HepG2 (cell line): ENCODE data around the gene WDR91. TPM values are rescaled to one million over a fixed set of nuclear protein-coding genes. Genes with fewer than 3 reads are reported as not detected.

ENCODE experiments used
- AKNA ChIP-seq: sonication (generic); formaldehyde crosslinking; IDR thresholded peaks from 2 replicates; pipeline ENCODE4 v1.4.0; 2020; ENCODE audit warnings: missing genetic modification reagents, borderline replicate concordance
- ATF7 ChIP-seq, 2 experiments: fragments of 450-650 bp in 1 of 2; sonication (generic) in 1 of 2; formaldehyde crosslinking in 1 of 2; IDR thresholded peaks; 2 replicates each; pipeline versions ENCODE4 v1.4.0 to v1.6.1; 2016 to 2020; ENCODE audit warnings: antibody characterized with exemption in 1 of 2, mild to moderate bottlenecking in 1 of 2, missing genetic modification reagents in 1 of 2
- CENPX ChIP-seq: sonication (generic); formaldehyde crosslinking; IDR thresholded peaks from 2 replicates; pipeline ENCODE4 v1.9.0; 2021; ENCODE audit warnings: mild to moderate bottlenecking, missing genetic modification reagents, moderate library complexity
- GLI4 ChIP-seq: sonication (generic); formaldehyde crosslinking; IDR thresholded peaks from 2 replicates; pipeline ENCODE4 v1.5.1; 2020; ENCODE audit warnings: missing genetic modification reagents, mild to moderate bottlenecking, moderate library complexity, borderline replicate concordance
- HDAC6 ChIP-seq: fragments of 200-600 bp; sonication (generic); IDR thresholded peaks from 2 replicates; pipeline ENCODE4 v1.7.0; 2017; ENCODE audit warnings: mild to moderate bottlenecking, antibody characterized with exemption, low read length, low read depth
- IRF2 ChIP-seq: IDR thresholded peaks from 2 replicates; pipeline ENCODE4 v1.6.1; 2018; ENCODE audit warnings: missing genetic modification reagents, missing compliant biosample characterization
- MBD4 ChIP-seq: IDR thresholded peaks from 2 replicates; pipeline ENCODE4 v1.6.1; 2012; ENCODE audit warnings: low read length, inconsistent platforms, borderline replicate concordance
- MTF1 ChIP-seq: sonication (generic); formaldehyde crosslinking; IDR thresholded peaks from 2 replicates; pipeline ENCODE4 v1.5.0; 2020; ENCODE audit warnings: missing genetic modification reagents
- NFE2L1 ChIP-seq: sonication (generic); formaldehyde crosslinking; IDR thresholded peaks from 2 replicates; pipeline ENCODE4 v1.4.0; 2020; ENCODE audit warnings: missing genetic modification reagents, mild to moderate bottlenecking, borderline replicate concordance
- RAD21 ChIP-seq: fragments of 450-650 bp; formaldehyde crosslinking; IDR thresholded peaks from 2 replicates; pipeline ENCODE4 v1.5.0; 2020; ENCODE audit warnings: mild to moderate bottlenecking
- SIN3B ChIP-seq: fragments of 150-350 bp; IDR thresholded peaks from 2 replicates; pipeline ENCODE4 v1.6.1; 2014; ENCODE audit warnings: low read length
- SUZ12 ChIP-seq: fragments of 150-350 bp; IDR thresholded peaks from 2 replicates; pipeline ENCODE4 v1.6.1; 2014; ENCODE audit warnings: low read depth, low read length
- SYNCRIP ChIP-seq: fragments of 200-400 bp; formaldehyde crosslinking; IDR thresholded peaks from 2 replicates; pipeline ENCODE4 v1.6.1; 2018; ENCODE audit warnings: mild to moderate bottlenecking, low read depth, low read length; ENCODE audit not compliant: insufficient read depth
- TAF15 ChIP-seq: fragments of 200-400 bp; formaldehyde crosslinking; IDR thresholded peaks from one replicate; pipeline ENCODE4 v1.6.1; 2018; ENCODE audit warnings: mild to moderate bottlenecking, low read depth, low read length; ENCODE audit not compliant: poor library complexity, severe bottlenecking
- TBL1XR1 ChIP-seq: fragments of 150-350 bp; IDR thresholded peaks from 2 replicates; pipeline ENCODE4 v1.6.1; 2014; ENCODE audit warnings: borderline replicate concordance, low read length; ENCODE audit not compliant: partially characterized antibody
- THAP7 ChIP-seq: sonication (generic); formaldehyde crosslinking; IDR thresholded peaks from 2 replicates; pipeline ENCODE4 v1.8.1; 2023; ENCODE audit warnings: mild to moderate bottlenecking, missing genetic modification reagents
- ZBTB10 ChIP-seq: sonication (generic); formaldehyde crosslinking; IDR thresholded peaks from 2 replicates; pipeline ENCODE4 v1.4.0; 2020; ENCODE audit warnings: missing genetic modification reagents, borderline replicate concordance
- ZNF800 ChIP-seq: sonication (generic); formaldehyde crosslinking; IDR thresholded peaks from 2 replicates; pipeline ENCODE4 v1.4.0; 2020; ENCODE audit warnings: missing genetic modification reagents
- polyA plus RNA-seq, 8 experiments: library from polyadenylated mRNA; depleted of rRNA in 3 of 8; stranded (reverse) in 7 of 8; unstranded in 1 of 8; fragments of >200 nt; fragmentation: Illumina TruSeq in 4 of 8; extraction: Trizol in 4 of 8; gene quantifications; 2 replicates each; pipeline versions ENCODE4 v1.2.1 to v1.2.3, GENCODE V29; 2011 to 2016; ENCODE audit warnings: low read depth in 4 of 8, missing spikeins in 1 of 8, mixed read lengths in 1 of 8; ENCODE audit not compliant: insufficient read depth in 1 of 8
- total RNA-seq, 5 experiments: library from RNA; depleted of rRNA; stranded (reverse); fragments of >200 nt; fragmentation: Illumina TruSeq; extraction: Trizol; gene quantifications; 2 replicates each; pipeline ENCODE4 v1.2.3, GENCODE V29; 2016; ENCODE audit warnings: low read depth in 1 of 5

The WDR91 gene
- total and polyA plus RNA-seq, 2 of the 13 experiments (the other 11 are each of a cell fraction or from before 2014, with no cell fraction given) = 11.6 to 12.1 TPM

GRCh38 chr7:135170274-135170997, 40.9 kb downstream of the WDR91 start, which contains the start of gene CYREN (continued):
- no peak; the same call in 1 of the 2 replicates for TF ChIP-seq AKNA
- no peak for TF ChIP-seq CENPX (CRISPR knock-in tag)
- peak; percentile 34 for TF ChIP-seq TBL1XR1
- TF ChIP-seq RAD21 (CRISPR knock-in tag) = peak; percentile 95
- peak; percentile 76 for TF ChIP-seq ZNF800 (CRISPR knock-in tag)
- peak; percentile 68; the same call in 1 of the 2 replicates for TF ChIP-seq THAP7
- peak; percentile 20; the same call in 1 of the 2 replicates for TF ChIP-seq ZBTB10 (CRISPR knock-in tag)
- no peak for TF ChIP-seq SUZ12
- TF ChIP-seq IRF2 (CRISPR knock-in tag) = peak; percentile 65
- no peak for TF ChIP-seq TAF15
- no peak for TF ChIP-seq NFE2L1 (CRISPR knock-in tag)
- TF ChIP-seq SIN3B = no peak; the same call in 1 of the 2 replicates
- no peak for TF ChIP-seq SYNCRIP
- no peak for TF ChIP-seq HDAC6
- no peak for TF ChIP-seq ATF7 (IDR thresholded peaks at IDR 0.05)
- peak; percentile 38; the same call in 1 of the 2 replicates for TF ChIP-seq ATF7 (CRISPR knock-in tag; IDR thresholded peaks at IDR 0.05)
- TF ChIP-seq MTF1 (CRISPR knock-in tag) = no peak
- TF ChIP-seq GLI4 = peak; percentile 89; the same call in 1 of the 2 replicates
- no peak for TF ChIP-seq MBD4
